ENCODE results near the gene KBTBD6. TPM values are rescaled to one million over a fixed set of nuclear protein-coding genes. Genes with fewer than 3 reads are reported as not detected.
A peak's percentile ranks its signal among the peaks of the same experiment; 100 is the strongest.
"Not testable (repeated sequence)": the region's sequence is repeated elsewhere in the genome, so short reads cannot be mapped to it uniquely, and the experiment has no call there.

The KBTBD6 gene, protein sequence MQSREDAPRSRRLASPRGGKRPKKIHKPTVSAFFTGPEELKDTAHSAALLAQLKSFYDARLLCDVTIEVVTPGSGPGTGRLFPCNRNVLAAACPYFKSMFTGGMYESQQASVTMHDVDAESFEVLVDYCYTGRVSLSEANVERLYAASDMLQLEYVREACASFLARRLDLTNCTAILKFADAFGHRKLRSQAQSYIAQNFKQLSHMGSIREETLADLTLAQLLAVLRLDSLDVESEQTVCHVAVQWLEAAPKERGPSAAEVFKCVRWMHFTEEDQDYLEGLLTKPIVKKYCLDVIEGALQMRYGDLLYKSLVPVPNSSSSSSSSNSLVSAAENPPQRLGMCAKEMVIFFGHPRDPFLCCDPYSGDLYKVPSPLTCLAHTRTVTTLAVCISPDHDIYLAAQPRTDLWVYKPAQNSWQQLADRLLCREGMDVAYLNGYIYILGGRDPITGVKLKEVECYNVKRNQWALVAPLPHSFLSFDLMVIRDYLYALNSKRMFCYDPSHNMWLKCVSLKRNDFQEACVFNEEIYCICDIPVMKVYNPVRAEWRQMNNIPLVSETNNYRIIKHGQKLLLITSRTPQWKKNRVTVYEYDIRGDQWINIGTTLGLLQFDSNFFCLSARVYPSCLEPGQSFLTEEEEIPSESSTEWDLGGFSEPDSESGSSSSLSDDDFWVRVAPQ
- 10.2 to 11.3 TPM (median 10.4 TPM) in 3 replicates for total RNA-seq

- Mint-ChIP-seq H3K4me3 (peak within 1 kb of the TSS; percentile 93), H3K9me3 (no peaks in the 10 kb centered on the region), H3K27ac (peak within 1 kb of the TSS; percentile 97), H3K27me3 (ENCODE audit: low read depth) (no peaks in the 10 kb centered on the region), H3K4me1 (peaks cover 51% of the 10 kb centered on the region), H3K36me3 (peaks cover 2% of the 10 kb centered on the region)
- TF ChIP-seq, protein P1, sequence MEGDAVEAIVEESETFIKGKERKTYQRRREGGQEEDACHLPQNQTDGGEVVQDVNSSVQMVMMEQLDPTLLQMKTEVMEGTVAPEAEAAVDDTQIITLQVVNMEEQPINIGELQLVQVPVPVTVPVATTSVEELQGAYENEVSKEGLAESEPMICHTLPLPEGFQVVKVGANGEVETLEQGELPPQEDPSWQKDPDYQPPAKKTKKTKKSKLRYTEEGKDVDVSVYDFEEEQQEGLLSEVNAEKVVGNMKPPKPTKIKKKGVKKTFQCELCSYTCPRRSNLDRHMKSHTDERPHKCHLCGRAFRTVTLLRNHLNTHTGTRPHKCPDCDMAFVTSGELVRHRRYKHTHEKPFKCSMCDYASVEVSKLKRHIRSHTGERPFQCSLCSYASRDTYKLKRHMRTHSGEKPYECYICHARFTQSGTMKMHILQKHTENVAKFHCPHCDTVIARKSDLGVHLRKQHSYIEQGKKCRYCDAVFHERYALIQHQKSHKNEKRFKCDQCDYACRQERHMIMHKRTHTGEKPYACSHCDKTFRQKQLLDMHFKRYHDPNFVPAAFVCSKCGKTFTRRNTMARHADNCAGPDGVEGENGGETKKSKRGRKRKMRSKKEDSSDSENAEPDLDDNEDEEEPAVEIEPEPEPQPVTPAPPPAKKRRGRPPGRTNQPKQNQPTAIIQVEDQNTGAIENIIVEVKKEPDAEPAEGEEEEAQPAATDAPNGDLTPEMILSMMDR (IDR thresholded peaks at IDR 0.05; ENCODE audit: unreplicated experiment) = no peak
- DNase-seq (ENCODE audit: low spot score in 2 of 2, unreplicated experiment in 2 of 2) = peak; percentile 83 to 93
Measured at GRCh38 chr13:41132512-41133152, at the start of gene KBTBD6. KBTBD6 (minus strand) TSS chr13:41132802; CDS start chr13:41132511, 291 bp downstream.

- Mint-ChIP-seq H3K27ac (no peak overlapping the region), H3K4me3 (no peak overlapping the region), H3K9me3 (peaks cover 12% of the 10 kb centered on the region), H3K4me1 (no peaks in the 10 kb centered on the region), H3K27me3 (ENCODE audit: low read depth) (no peaks in the 10 kb centered on the region), H3K36me3 (no peaks in the 10 kb centered on the region)
- DNase-seq (ENCODE audit: low spot score in 2 of 2, unreplicated experiment in 2 of 2) = no peak
- TF ChIP-seq, protein P1 (IDR thresholded peaks at IDR 0.05; ENCODE audit: unreplicated experiment) = no peak
Measured at GRCh38 chr13:41182231-41182630, 49.6 kb upstream of the KBTBD6 start.

- Mint-ChIP-seq H3K4me1 (no peaks in the 10 kb centered on the region), H3K36me3 (peaks cover 14% of the 10 kb centered on the region), H3K27ac (no peak overlapping the region), H3K4me3 (no peak overlapping the region), H3K27me3 (ENCODE audit: low read depth) (no peaks in the 10 kb centered on the region), H3K9me3 (peaks cover 31% of the 10 kb centered on the region)
- DNase-seq (ENCODE audit: low spot score in 2 of 2, unreplicated experiment in 2 of 2) = no peak
- TF ChIP-seq, protein P1 (IDR thresholded peaks at IDR 0.05; ENCODE audit: unreplicated experiment) = no peak
Measured at GRCh38 chr13:41179593-41180250, 47.1 kb upstream of the KBTBD6 start.

GRCh38 chr13:41178040-41178439 is 45.4 kb upstream of the KBTBD6 start:
- peaks cover 39% of the 10 kb centered on the region for H3K9me3 Mint-ChIP-seq
- TF ChIP-seq, protein P1 (IDR thresholded peaks at IDR 0.05; ENCODE audit: unreplicated experiment) = no peak

DNA sequence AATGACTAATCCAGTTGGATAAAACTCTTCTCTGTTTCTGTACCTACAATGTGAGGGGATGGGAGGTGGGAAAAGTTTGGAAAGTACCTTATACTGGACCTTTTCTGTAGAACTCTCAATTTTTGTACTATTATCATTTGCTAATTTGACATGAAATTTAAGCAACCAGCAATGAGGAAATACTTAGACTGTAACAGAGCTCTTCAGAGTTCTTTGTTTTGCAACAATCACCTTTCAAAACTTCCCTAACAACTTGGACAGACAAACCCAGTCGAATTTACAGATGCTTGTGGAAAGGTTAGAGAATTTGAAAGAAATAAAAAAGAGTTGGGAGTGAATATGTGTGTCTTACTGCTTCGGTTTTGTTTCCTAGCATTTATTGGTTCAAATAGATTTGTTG is 45.0 kb upstream of the KBTBD6 start:
- H3K27me3 Mint-ChIP-seq (ENCODE audit: low read depth) = no peaks in the 10 kb centered on the region
- no peak overlapping the region for H3K4me3 Mint-ChIP-seq
- H3K27ac Mint-ChIP-seq = no peak overlapping the region
- TF ChIP-seq, protein P1 (IDR thresholded peaks at IDR 0.05; ENCODE audit: unreplicated experiment) = no peak
- DNase-seq (ENCODE audit: low spot score in 2 of 2, unreplicated experiment in 2 of 2) = no peak
- H3K36me3 Mint-ChIP-seq = peaks cover 16% of the 10 kb centered on the region
- no peaks in the 10 kb centered on the region for H3K4me1 Mint-ChIP-seq
- peaks cover 43% of the 10 kb centered on the region for H3K9me3 Mint-ChIP-seq

More at GRCh38 chr13:41178040-41178439, 45.4 kb upstream of the KBTBD6 start:
- no peak for DNase-seq (ENCODE audit: low spot score in 2 of 2, unreplicated experiment in 2 of 2)
- Mint-ChIP-seq H3K27ac (no peak overlapping the region), H3K27me3 (ENCODE audit: low read depth) (no peaks in the 10 kb centered on the region), H3K4me3 (no peak overlapping the region), H3K36me3 (peaks cover 16% of the 10 kb centered on the region), H3K4me1 (no peaks in the 10 kb centered on the region)

DNA sequence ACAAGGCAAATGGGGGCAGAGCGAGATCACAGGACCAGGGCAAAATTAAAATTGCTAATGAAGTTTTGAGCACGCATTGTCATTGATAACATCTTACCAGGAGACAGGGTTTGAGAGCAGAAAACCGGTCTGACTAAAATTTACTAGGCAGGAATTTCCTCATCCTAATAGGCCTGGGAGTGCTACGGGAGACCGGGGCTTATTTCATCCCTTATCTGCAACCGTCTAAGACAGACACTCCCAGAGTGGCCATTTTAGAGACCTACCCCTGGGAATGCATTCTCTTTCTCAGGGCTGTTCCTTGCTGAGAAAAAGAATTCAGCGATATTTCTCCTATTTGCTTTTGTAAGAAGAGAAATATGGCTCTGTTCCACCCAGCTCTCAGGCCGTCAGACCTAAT is 43.0 kb upstream of the KBTBD6 start:
- not testable (repeated sequence) for DNase-seq (ENCODE audit: low spot score in 2 of 2, unreplicated experiment in 2 of 2); H3K4me3 Mint-ChIP-seq; H3K4me1 Mint-ChIP-seq; H3K27ac Mint-ChIP-seq; H3K27me3 Mint-ChIP-seq (ENCODE audit: low read depth)
- peaks cover 16% of the 10 kb centered on the region for H3K36me3 Mint-ChIP-seq
- peaks cover 45% of the 10 kb centered on the region for H3K9me3 Mint-ChIP-seq

All from mesothelial cell of epicardium (in vitro differentiated cells).